ENCODE measurements around the gene UMAD1.

Gene UMAD1

DNA sequence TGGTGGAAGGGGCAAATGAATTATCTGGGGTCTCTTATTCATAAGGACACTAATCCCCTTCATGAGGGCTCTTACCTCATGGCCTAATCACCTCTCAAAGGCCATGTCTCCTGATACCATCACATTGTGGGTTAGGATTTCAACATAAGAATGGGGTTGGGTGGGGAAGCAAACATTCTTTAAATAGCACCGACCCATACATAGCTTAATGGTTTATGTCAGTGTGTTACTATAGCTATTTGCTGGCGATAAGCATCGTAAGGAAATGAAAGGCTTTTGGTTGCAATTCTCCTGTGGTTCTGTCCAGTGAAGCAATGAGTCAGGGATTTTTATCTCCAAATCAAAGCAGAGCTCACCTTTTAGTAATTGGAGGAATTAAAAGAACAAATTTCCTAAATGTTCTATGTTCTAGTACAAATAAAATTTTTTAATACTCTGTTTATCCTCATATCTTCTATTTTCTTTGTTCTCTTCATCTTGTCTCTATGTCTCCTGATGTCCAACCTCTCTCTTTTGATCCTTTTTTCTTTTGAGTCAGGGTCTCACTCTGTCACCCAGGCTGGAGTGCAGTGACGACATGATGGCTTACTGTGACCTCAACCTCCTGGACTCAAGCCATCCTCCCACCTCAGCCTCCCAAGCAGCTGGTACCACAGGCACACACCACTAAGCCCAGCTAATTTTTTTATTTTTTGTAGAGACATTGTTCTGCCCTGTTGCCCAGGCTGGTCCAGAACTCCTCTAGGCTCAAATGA is 271.0 kb downstream of the UMAD1 start:
- H3K4me3 ChIP-seq (ENCODE audit: control insufficient read depth, low read depth, low read length) = no peak overlapping the region
- DNase-seq (ENCODE audit: low read depth) = peak; percentile 24
- TF ChIP-seq, protein P1, sequence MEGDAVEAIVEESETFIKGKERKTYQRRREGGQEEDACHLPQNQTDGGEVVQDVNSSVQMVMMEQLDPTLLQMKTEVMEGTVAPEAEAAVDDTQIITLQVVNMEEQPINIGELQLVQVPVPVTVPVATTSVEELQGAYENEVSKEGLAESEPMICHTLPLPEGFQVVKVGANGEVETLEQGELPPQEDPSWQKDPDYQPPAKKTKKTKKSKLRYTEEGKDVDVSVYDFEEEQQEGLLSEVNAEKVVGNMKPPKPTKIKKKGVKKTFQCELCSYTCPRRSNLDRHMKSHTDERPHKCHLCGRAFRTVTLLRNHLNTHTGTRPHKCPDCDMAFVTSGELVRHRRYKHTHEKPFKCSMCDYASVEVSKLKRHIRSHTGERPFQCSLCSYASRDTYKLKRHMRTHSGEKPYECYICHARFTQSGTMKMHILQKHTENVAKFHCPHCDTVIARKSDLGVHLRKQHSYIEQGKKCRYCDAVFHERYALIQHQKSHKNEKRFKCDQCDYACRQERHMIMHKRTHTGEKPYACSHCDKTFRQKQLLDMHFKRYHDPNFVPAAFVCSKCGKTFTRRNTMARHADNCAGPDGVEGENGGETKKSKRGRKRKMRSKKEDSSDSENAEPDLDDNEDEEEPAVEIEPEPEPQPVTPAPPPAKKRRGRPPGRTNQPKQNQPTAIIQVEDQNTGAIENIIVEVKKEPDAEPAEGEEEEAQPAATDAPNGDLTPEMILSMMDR (conservative IDR thresholded peaks at IDR 0.05; ENCODE audit: control insufficient read depth, insufficient read depth, low read depth, low read length) = no peak

DNA sequence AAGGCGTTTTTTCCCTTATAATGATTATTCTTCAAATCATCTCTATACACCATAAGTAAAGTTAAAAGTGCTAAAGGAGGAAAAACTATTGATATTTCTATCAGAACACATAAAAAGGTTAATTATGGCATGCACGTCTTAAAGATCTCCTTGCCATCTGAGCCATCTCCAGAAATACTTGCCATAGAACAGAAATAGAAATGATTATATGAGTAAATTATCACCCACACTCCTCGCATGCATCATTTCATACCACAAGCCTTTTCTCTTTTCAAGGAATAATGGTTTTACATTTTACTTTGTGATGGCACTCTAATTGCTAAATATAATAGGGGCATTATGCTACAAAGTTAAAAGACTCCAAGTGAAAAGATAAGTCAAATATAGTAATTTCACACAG is 272.4 kb downstream of the UMAD1 start:
- no peak for DNase-seq (ENCODE audit: low read depth)
- TF ChIP-seq, protein P1 (conservative IDR thresholded peaks at IDR 0.05; ENCODE audit: control insufficient read depth, insufficient read depth, low read depth, low read length) = no peak
- no peak overlapping the region for H3K4me3 ChIP-seq (ENCODE audit: control insufficient read depth, low read depth, low read length)

DNA sequence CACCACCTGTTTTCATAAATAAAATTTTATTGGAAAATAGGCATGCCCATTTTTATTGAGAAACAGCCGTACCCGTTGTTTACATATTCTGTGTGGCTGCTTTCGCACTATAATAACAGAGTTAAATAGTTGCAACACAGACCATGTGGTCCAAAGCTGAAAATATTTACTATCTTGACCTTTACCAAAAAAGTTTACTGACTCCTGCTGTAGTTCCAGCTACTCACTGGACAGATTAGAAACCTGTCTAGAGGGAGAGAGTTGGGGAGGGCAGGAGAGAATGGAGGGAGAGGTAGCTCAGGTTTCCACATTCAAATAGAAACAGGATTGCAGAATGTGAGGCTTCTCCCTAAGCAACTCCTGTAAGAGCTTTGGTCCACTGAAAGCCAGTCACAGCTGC is 273.0 kb downstream of the UMAD1 start:
- no peak for DNase-seq (ENCODE audit: low read depth)
- TF ChIP-seq, protein P1 (conservative IDR thresholded peaks at IDR 0.05; ENCODE audit: control insufficient read depth, insufficient read depth, low read depth, low read length) = no peak
- no peak overlapping the region for H3K4me3 ChIP-seq (ENCODE audit: control insufficient read depth, low read depth, low read length)

DNA sequence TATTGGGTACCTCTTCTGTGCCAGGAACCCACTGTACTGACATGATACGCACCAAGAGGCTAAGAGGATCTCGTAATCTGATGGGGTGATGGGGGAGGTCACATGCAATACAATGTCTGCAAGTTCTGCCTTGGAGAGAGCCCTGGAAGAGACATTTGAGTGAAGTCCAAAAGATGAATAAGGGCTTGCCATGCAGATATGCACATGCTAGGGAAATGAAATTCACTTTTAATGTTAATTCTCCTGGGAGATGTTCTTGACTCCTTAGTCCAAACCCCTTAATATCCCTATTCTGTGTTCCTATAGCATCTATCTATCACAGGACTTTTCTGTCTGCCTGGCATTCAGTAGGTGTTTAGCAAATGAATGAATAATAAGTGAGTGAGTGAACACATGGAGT is 274.0 kb downstream of the UMAD1 start:
- no peak overlapping the region for H3K4me3 ChIP-seq (ENCODE audit: control insufficient read depth, low read depth, low read length)
- TF ChIP-seq, protein P1 (conservative IDR thresholded peaks at IDR 0.05; ENCODE audit: control insufficient read depth, insufficient read depth, low read depth, low read length) = no peak
- no peak for DNase-seq (ENCODE audit: low read depth)

DNA sequence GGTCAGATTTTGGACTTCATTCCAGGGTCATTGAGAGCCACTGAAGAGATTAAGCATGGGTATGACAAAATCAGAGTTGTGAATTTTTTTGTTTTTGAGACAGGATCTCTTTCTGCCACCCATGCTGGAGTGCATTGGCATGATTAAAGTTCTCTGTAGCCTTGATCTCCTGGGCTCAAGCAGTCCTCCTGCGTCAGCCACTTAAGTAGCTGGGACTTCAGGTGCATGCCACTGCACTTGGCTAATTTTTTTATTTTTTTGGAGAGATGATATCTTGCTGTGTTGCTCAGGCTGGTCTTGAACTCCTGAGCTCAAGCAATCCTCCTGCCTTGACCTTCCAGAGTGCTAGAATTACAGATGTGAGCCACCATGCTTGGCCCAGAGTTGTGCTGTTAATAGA is 275.5 kb downstream of the UMAD1 start:
- no peak overlapping the region for H3K4me3 ChIP-seq (ENCODE audit: control insufficient read depth, low read depth, low read length)
- TF ChIP-seq, protein P1 (conservative IDR thresholded peaks at IDR 0.05; ENCODE audit: control insufficient read depth, insufficient read depth, low read depth, low read length) = no peak
- DNase-seq (ENCODE audit: low read depth) = no peak

DNA sequence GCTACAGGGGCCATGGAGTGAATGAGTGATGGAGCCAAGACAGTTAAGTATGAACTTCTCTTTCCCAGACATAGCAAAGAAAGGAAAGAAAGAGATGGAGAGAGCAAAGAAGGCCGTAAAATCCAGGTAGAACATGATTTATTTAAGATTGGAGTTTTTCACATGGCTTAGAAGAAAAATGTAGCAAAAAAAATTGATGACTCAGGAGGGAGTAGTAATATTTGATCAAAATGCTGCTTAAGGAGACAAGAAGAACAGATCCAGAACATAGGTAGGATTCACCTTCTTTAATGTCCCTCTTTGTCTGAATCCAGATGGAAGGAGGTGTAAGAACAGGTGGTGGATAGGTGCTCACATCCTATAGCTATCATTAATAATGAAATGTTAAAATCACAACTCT is 277.0 kb downstream of the UMAD1 start:
- no peak for DNase-seq (ENCODE audit: low read depth)
- TF ChIP-seq, protein P1 (conservative IDR thresholded peaks at IDR 0.05; ENCODE audit: control insufficient read depth, insufficient read depth, low read depth, low read length) = no peak

More for the DNA sequence above, 277.0 kb downstream of the UMAD1 start:
- H3K4me3 ChIP-seq (ENCODE audit: control insufficient read depth, low read depth, low read length) = no peak overlapping the region

Data from fibroblast of mammary gland (primary cell).